ELF-1 (cell line): ENCODE results near the gene STAP2.
A peak's percentile ranks its signal among the peaks of the same experiment; 100 is the strongest.

Source experiments
- DNase-seq: peaks from one replicate; pipeline ENCODE4 v3.0.0-alpha.2; 2016; ENCODE audit warnings: low read depth, low spot score

Gene STAP2

GRCh38 chr19:4370418-4371041, 31.9 kb upstream of the STAP2 start:
- DNase-seq = no peak

DNA sequence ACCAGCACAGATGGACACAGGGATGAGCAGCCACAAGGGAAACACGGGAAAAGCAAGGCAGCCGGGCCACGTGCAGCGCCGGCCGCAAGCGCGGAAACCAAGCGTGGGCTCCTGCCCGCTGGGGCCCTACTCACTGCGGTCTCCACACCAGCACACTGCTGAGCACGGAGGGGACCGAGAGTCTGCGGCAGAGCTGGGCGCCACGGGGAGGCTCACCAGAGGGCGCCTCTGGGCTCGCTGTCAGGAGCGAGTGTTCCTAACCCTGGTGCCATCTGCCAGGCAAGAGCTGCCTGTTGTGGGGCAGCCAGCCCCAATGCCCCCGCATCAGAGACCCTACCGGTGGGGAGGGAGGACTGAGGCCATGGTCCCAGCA, 31.2 kb upstream of the STAP2 start:
- DNase-seq = peak; percentile 53

DNA sequence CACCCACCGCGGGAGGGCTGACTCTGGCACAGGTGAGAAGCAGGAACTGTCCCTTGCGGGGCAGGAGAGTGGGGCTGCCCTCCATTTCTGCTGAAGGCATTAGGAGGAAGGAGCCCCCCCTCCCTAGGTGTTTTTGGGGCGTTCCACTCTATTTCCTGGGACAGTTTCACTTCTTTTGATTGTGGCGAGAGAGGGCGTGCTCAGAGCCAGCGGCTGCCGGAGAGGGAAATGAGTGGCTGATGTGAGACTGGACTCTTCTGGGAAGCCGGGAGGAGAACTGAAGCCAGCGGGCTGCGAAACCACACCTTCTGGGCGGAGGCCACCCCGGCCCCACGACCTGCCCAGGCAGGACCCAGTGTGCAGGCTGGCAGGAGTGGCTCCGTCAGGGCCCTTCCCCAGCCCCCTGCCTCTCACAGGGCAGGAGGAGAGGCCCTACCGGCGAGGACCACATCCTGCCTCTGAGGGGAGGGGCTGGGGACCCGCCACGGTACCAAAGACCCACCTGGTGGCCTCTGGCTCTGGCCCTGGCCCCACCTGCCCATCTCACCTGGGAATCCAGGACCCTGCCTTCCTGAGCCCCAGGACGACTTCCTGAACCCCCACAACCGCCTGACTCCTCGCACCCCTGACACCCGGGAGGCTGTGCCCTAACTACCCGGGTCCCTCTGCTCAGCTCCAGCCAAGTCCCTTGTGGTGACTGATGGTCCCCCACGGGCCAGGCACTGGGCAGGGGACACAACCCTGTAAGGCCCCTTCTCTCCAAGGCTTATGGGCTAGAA, 30.7 kb upstream of the STAP2 start:
- peak; percentile 40 for DNase-seq

- DNase-seq = no peak
Observed at GRCh38 chr19:4368128-4368820, 29.6 kb upstream of the STAP2 start.

DNA sequence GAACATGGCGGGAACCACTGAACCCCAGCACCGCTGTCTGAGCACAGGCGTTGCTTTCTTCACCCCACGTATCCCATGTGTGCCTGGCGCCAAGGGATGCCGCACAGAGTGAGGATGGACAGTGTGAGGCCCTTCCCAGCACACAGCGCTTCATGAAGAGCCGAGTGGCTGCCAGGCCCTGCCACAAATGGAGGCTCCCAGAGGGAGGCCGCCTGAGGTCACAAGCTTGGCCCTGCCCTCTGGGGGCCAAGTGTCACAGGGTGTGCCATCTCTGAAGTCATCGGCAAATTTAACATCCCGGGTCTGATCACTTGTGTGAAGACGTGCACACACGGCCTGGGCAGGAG, 29.1 kb upstream of the STAP2 start:
- DNase-seq = no peak

GRCh38 chr19:4367336-4367723, 28.7 kb upstream of the STAP2 start:
- no peak for DNase-seq

DNA sequence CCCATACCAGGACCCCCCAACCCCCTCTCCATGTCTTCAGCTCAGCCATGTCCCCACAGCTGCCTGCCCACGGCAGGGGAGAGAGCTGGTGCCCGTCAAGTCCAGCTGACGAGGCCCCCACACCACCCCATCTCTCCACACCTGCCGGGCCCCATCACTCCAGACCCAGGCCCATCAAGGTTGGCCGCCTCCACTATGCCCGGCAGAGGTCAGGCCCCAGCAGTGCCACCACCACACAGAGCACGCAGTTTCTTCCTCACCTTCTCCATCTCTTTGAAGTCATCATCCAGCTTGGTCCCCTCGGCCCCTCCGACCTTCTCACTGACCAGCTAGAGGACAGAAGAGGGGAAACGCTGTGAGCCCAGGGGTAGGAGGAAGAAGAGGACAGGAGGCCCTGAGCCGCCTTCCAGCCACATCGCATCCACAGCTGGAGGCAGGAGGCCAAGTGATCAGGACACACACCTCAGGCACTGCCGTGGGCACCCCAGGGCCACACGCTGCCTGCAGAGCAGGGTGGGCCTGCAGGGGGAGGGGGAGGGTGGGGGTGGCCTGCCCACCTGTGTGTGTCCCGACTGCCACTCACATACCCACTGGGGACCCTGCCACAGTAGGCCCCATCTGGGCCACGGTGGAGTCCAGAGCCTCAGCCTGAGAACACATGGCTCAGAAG, 28.2 kb upstream of the STAP2 start:
- no peak for DNase-seq

DNA sequence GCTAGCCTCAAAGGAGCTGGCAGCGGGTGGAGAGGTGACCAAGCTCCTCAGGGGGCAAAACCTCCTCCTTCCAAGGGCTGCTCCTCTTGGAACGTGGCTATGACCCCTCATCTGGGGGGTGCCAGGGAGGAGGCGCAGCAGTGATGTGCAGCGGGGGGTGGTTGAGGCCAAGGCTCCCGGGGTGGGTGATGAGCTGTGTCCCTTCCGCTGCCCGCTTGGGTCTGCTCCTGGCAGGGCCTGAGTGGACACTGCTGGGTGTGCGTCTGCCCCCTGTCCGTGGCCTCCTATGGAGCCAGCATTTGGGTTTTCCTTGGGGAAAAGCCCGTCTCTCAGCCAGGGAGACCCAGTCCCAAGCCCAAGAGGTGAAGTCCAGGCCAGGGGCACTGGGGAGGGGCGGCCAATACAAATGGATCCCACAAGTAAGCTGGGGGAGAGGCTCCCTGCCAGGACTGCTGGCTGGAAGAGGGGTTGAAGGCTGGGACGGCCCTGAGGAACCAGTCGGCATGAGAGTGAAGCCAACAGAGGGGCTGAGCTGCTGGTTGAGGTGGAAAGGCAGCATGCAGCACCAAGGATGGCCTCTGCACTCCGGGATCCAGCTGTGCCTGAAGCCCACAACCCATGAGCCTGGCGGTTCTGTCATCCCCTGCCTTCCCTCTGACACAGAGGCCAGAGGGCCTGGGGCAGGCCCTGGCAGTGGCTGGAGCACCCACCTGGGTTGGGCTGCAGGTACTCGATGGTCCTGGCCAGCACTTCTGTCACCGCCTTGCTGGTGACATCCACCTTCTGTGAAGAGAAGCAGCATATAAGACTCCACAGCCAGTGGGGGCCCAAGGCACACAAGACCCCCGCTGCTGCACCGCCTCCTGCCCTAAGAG, 27.4 kb upstream of the STAP2 start:
- no peak for DNase-seq

DNA sequence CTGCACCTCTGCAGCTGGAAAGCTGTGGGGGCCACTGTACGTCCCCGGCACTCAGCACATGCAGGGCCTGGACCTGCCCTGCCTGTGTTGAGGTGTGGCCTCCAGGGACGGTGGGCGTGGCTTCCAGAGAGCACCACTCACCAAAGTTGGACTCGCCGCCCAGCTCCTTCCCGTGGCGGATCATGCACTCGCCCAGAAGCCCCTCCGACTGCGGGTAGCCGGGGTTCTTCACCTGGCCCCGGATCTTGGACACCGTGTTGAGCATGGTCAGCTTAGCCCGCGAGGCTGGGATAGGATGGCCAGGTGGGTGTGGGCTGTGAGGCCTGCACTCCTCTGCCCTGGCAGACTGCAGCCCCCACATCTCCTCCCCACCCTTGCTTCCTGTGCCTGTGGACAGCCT, 26.7 kb upstream of the STAP2 start:
- no peak for DNase-seq

- no peak for DNase-seq
Observed at GRCh38 chr19:4363571-4364304, 25.1 kb upstream of the STAP2 start.

DNA sequence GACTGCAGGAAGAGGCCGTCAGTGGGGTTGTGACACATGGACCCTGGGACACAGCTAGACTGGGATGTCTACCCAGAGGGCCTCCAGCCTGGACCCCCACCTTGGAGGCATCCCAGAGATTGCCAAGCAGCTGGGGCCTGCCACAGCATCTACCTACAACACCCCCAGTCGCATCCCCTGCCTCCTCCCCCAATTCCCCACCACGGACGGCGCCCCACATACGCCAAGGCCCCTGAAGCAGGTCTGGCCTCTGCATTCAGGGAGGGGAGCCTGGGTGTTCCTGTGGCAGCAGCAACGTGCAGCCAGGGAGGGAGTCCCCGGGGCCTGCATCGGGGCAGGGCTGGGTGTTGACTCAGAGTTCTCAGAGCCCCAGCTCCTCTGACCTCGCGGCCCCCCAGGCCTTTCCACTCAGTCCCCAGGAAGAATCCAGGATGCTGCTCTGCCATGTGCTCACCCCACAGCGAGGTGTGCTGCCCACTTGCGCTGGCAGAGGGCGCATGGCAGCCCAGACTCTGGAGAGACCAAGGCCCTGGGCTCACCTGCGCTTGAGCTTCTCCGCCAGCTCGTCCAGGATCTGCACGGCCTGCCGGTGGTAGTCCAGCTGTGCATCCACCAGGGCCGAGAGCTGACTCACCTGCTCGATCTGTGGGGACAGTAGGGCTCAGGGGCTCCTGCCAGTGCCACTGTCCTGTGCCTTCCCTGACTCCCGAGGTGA, 24.4 kb upstream of the STAP2 start:
- DNase-seq = no peak

DNA sequence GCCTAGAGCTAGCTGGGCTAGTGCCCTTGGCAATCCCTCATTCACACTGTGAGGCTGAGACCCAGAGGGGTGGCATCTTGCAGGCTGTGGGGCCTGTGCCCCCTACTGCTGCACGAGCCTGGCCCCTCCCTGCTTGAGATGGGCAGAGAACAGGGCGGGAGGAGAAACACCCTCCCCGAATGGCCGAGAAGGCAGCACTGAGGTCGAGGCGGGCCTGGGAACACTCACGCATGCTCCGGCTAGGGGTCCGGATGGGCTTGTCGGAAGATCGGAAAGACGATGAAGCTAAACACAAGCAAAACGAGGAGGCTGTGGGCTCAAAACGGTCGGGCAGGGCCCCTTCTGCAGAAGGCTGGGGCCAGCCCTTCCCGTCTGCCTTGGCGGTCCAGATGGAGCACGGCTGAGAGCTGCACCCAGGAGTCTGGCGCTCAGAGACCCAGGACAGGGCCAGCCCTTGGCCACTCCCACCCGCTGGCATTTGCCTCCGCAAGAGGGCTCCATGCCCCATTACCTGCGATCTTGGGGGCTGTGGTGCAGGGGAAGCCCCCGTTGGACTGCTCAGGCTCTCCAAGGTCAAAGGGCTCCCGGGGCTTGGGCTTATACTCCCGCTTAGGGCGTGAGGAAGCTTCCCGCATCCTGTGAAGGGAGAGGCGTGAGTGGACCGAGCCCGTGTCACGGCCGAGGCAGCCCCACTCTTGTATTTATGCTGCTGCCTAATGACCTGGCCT, 23.6 kb upstream of the STAP2 start:
- no peak for DNase-seq

- peak; percentile 51 for DNase-seq
Observed at GRCh38 chr19:4361152-4362046, 22.8 kb upstream of the STAP2 start.

GRCh38 chr19:4360641-4361151, 22.1 kb upstream of the STAP2 start:
- DNase-seq = peak; percentile 57

DNA sequence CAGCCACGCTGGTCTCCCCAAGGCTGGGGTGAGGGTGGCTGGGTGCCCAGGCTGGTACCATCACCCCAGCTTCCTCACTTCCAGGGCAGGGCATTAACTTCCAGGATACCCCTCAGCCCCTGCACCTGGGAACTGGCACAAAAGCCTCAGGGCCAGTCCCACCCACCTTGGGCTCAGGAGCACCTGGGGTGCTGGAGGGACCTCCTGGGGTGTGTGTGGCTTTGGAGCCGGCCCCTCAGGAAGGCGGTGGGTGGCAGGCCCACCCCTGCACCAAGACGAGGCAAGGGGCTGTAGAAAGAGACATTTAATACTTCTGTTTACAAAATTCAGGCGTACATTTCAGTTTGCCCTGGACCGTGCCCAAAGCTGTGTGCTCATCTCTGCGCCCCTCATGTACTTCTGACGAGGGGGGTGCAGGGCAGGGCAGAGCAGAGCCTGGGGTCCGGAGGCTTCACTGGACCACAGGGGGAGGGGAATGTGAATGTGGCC, 21.5 kb upstream of the STAP2 start:
- DNase-seq = no peak

DNA sequence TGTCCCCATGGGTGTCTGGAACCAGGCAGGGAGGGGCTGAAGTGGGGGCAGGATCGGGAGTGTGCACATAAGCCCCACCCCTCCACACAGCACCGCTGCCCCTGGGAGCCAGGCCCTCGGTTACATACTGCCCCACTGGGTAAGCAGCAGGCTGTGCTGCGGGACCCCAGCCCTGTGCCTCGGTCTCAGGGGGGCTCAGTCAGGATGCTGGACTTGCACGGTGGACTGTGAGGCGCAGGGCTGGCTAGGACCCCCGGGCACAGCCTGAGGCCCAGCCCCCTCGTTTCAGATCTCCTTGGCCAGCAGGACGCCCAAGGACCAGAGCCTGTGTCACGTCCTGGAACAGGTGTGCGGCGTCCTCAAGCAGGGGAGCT, 21.0 kb upstream of the STAP2 start:
- DNase-seq = no peak

- DNase-seq = no peak
Observed at GRCh38 chr19:4358709-4359626, 20.3 kb upstream of the STAP2 start.
